Adrenal gland (tissue), 5 donors: ENCODE results near the gene RAPGEF3.

Experiments
- CTCF ChIP-seq, 6 experiments: fragments of 450-650 bp in 4 of 6; fragments of 200-600 bp in 2 of 6; sonication (generic) in 1 of 6; IDR thresholded peaks; 1 replicate in 5 of 6; 2 replicates in 1 of 6; pipeline versions ENCODE4 v1.5.1 to v1.8.0; 2016 to 2021; ENCODE audit warnings: antibody characterized with exemption in 6 of 6, mild to moderate bottlenecking in 2 of 6, moderate library complexity in 1 of 6
- POLR2A ChIP-seq, 2 donors: fragments of 450-650 bp; IDR thresholded peaks; one replicate each; pipeline ENCODE4 v1.6.1; 2017; ENCODE audit warnings: antibody characterized with exemption in 2 of 2, mild to moderate bottlenecking in 2 of 2, moderate library complexity in 1 of 2
- donor health status: DM: no; HTN: no; CAD: no.

GRCh38 chr12:47744005-47744651 lies 14.6 kb downstream of the RAPGEF3 start:
- TF ChIP-seq CTCF (IDR thresholded peaks at IDR 0.05) (peak; percentile 19 to 55 (median 44)), POLR2A (IDR thresholded peaks at IDR 0.05) (no peak)
